H9 (cell line): ENCODE data around the gene CELF4. TPM values are rescaled to one million over a fixed set of nuclear protein-coding genes. Genes with fewer than 3 reads are reported as not detected.

Source experiments
- DNase-seq: peaks from one replicate; pipeline ENCODE4 v3.0.0-alpha.2; 2017
- H2AFZ ChIP-seq: one replicate; pipeline ENCODE4 v1.6.1; 2013; ENCODE audit warnings: mild to moderate bottlenecking, low read length, control low read depth, moderate library complexity
- H2AK5ac ChIP-seq: 2 replicates; pipeline ENCODE4 v1.6.1; 2013; ENCODE audit warnings: low read length, control low read depth, mixed read lengths; ENCODE audit not compliant: insufficient read length
- H2BK120ac ChIP-seq: one replicate; pipeline ENCODE4 v1.6.1; 2013; ENCODE audit warnings: low read depth, mild to moderate bottlenecking, low read length, control low read depth, inconsistent platforms; ENCODE audit not compliant: poor library complexity, severe bottlenecking
- H2BK12ac ChIP-seq: 2 replicates; pipeline ENCODE4 v1.6.1; 2013; ENCODE audit warnings: low read length, control low read depth, mixed read lengths, low read depth; ENCODE audit not compliant: insufficient read length
- H2BK15ac ChIP-seq: 2 replicates; pipeline ENCODE4 v1.6.1; 2013; ENCODE audit warnings: low read depth, low read length, control low read depth
- H2BK20ac ChIP-seq: one replicate; pipeline ENCODE4 v1.6.1; 2013; ENCODE audit warnings: low read depth, mild to moderate bottlenecking, low read length, control low read depth, inconsistent platforms; ENCODE audit not compliant: poor library complexity, severe bottlenecking
- H2BK5ac ChIP-seq: 2 replicates; pipeline ENCODE4 v1.6.1; 2013; ENCODE audit warnings: low read length, control low read depth, mixed read lengths; ENCODE audit not compliant: insufficient read length
- H3K14ac ChIP-seq: 2 replicates; pipeline ENCODE4 v1.6.1; 2013; ENCODE audit warnings: low read length, control low read depth; ENCODE audit not compliant: insufficient read depth
- H3K18ac ChIP-seq: 2 replicates; pipeline ENCODE4 v1.6.1; 2013; ENCODE audit warnings: low read depth, mild to moderate bottlenecking, mixed read lengths, low read length, control low read depth; ENCODE audit not compliant: insufficient read length
- H3K23ac ChIP-seq: 2 replicates; pipeline ENCODE4 v1.6.1; 2013; ENCODE audit warnings: low read length, control low read depth, mixed read lengths, low read depth; ENCODE audit not compliant: insufficient read length
- H3K23me2 ChIP-seq: 2 replicates; pipeline ENCODE4 v1.6.1; 2013; ENCODE audit warnings: low read depth, mild to moderate bottlenecking, mixed read lengths, low read length, control low read depth; ENCODE audit not compliant: insufficient read length, poor library complexity, severe bottlenecking
- H3K27ac ChIP-seq: 2 replicates; pipeline ENCODE4 v1.5.1; 2013; ENCODE audit warnings: low read length, control low read depth, mixed read lengths, low read depth; ENCODE audit not compliant: insufficient read length
- H3K27me3 ChIP-seq: 2 replicates; pipeline ENCODE4 v1.6.1; 2013; ENCODE audit warnings: low read length, control low read depth, inconsistent platforms; ENCODE audit not compliant: insufficient read depth
- H3K4ac ChIP-seq: 2 replicates; pipeline ENCODE4 v1.6.1; 2013; ENCODE audit warnings: low read depth, mild to moderate bottlenecking, control low read depth, inconsistent platforms, low read length, moderate library complexity
- H3K4me1 ChIP-seq: 2 replicates; pipeline ENCODE4 v1.6.1; 2013; ENCODE audit warnings: low read length, control low read depth, inconsistent platforms; ENCODE audit not compliant: insufficient read depth
- H3K4me2 ChIP-seq: 2 replicates; pipeline ENCODE4 v1.6.1; 2013; ENCODE audit warnings: low read length, control low read depth, mixed read lengths; ENCODE audit not compliant: insufficient read length, insufficient read depth
- H3K56ac ChIP-seq: 2 replicates; pipeline ENCODE4 v1.6.1; 2013; ENCODE audit warnings: low read depth, mild to moderate bottlenecking, mixed read lengths, low read length, control low read depth; ENCODE audit not compliant: insufficient read length
- H3K79me1 ChIP-seq: 2 replicates; pipeline ENCODE4 v1.6.1; 2013; ENCODE audit warnings: low read depth, mild to moderate bottlenecking, moderate library complexity, low read length, control low read depth, inconsistent platforms; ENCODE audit not compliant: insufficient read depth, poor library complexity, severe bottlenecking
- H3K79me2 ChIP-seq: 2 replicates; pipeline ENCODE4 v1.6.1; 2013; ENCODE audit warnings: low read length, control low read depth, inconsistent platforms; ENCODE audit not compliant: insufficient read depth
- H3K9ac ChIP-seq: 2 replicates; pipeline ENCODE4 v1.6.1; 2013; ENCODE audit warnings: low read length, control low read depth, mixed read lengths; ENCODE audit not compliant: insufficient read length; ENCODE audit errors: extremely low read depth
- H3K9me3 ChIP-seq: one replicate; pipeline ENCODE4 v1.6.1; 2013; ENCODE audit warnings: low read depth, low read length, inconsistent platforms; ENCODE audit not compliant: control insufficient read depth
- H3T11ph ChIP-seq: one replicate; pipeline ENCODE4 v1.6.1; 2013; ENCODE audit warnings: mild to moderate bottlenecking, low read length, control low read depth, inconsistent platforms
- H4K20me1 ChIP-seq: one replicate; pipeline ENCODE4 v1.6.1; 2013; ENCODE audit not compliant: control insufficient read depth, insufficient read length, insufficient read depth
- H4K5ac ChIP-seq: 2 replicates; pipeline ENCODE4 v1.6.1; 2013; ENCODE audit warnings: low read depth, mild to moderate bottlenecking, mixed read lengths, low read length, control low read depth; ENCODE audit not compliant: insufficient read length
- H4K8ac ChIP-seq: replicated peaks from 2 replicates; pipeline ENCODE4 v1.6.1; 2013; ENCODE audit warnings: low read length, control low read depth, mixed read lengths, low read depth; ENCODE audit not compliant: insufficient read length
- H4K91ac ChIP-seq: 2 replicates; pipeline ENCODE4 v1.6.1; 2013; ENCODE audit warnings: low read depth, mild to moderate bottlenecking, moderate library complexity, mixed read lengths, low read length, control low read depth; ENCODE audit not compliant: insufficient read length
- H3K27ac Mint-ChIP-seq, 3 experiments: 2 replicates in 2 of 3; 3 replicates in 1 of 3; pipeline ENCODE4 v1.8.0; 2020 to 2021; ENCODE audit warnings: mixed read lengths in 3 of 3, mild to moderate bottlenecking in 1 of 3, moderate library complexity in 1 of 3
- H3K27me3 Mint-ChIP-seq: 2 replicates; pipeline ENCODE4 v1.8.0; 2021; ENCODE audit warnings: low read depth, mild to moderate bottlenecking, moderate library complexity, mixed read lengths
- H3K36me3 Mint-ChIP-seq, 3 experiments: 2 replicates in 2 of 3; 3 replicates in 1 of 3; pipeline ENCODE4 v1.8.0; 2020 to 2021; ENCODE audit warnings: low read depth in 3 of 3, mixed read lengths in 3 of 3; ENCODE audit not compliant: insufficient read depth in 1 of 3
- H3K4me1 Mint-ChIP-seq, 2 experiments: 2 replicates each; pipeline ENCODE4 v1.8.0; 2020; ENCODE audit warnings: mixed read lengths in 2 of 2
- H3K4me3 Mint-ChIP-seq, 2 experiments: 2 replicates in 1 of 2; 3 replicates in 1 of 2; pipeline ENCODE4 v1.8.0; 2020 to 2021; ENCODE audit warnings: mild to moderate bottlenecking in 2 of 2, mixed read lengths in 2 of 2, moderate library complexity in 1 of 2
- H3K9me3 Mint-ChIP-seq, 2 experiments: 2 replicates in 1 of 2; 3 replicates in 1 of 2; pipeline ENCODE4 v1.8.0; 2020; ENCODE audit warnings: mild to moderate bottlenecking in 2 of 2, mixed read lengths in 2 of 2, moderate library complexity in 1 of 2
- WGBS: extraction: QIAGEN DNeasy Blood & Tissue Kit; methylation state at CpG from one replicate; pipeline ENCODE4 v1.1.7; 2013; ENCODE audit warnings: missing lambda C conversion rate, low lambda C conversion rate, mixed read lengths; ENCODE audit not compliant: insufficient read length; ENCODE audit errors: extremely low coverage; 5-methylcytosine and 5-hydroxymethylcytosine counted together
- total RNA-seq: library from RNA; stranded (reverse); gene quantifications from 2 replicates; pipeline ENCODE4 v1.2.1, GENCODE V29; 2021
- TF ChIP-seq, protein P1 (sequence below): fragments of 200-600 bp; sonication (generic); conservative IDR thresholded peaks from 3 replicates; pipeline ENCODE4 v1.8.0; 2021; ENCODE audit warnings: antibody characterized with exemption, mild to moderate bottlenecking

The CELF4 gene
- total RNA-seq, 1 experiment from 2014 or later: 1.1 TPM

DNA sequence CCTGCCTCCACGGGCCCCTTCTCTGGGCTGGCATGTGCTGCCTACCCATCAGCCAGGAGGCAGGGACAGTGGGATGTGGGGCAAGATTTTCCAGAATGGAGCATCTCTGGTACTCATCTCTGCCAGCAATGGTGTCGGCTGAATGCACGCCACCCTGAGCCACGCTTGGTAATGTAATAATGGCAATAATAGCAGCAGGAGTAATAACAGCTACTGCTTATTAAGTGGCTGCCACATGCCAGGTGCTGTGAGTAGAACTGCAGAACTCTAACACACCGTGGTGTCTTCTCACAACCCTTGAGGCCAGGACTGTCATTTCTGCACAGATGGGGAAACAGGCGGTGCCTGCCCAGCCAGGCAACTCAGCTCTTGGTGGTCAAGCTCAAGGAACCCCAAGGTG lies 113.6 kb downstream of the CELF4 start:
- Histone ChIP-seq H2BK20ac (no peak overlapping the region), H3K79me2 (no peaks in the 10 kb centered on the region), H2BK12ac (no peak overlapping the region), H4K5ac (no peak overlapping the region), H3K9me3 (no peaks in the 10 kb centered on the region), H4K20me1 (no peaks in the 10 kb centered on the region), H2BK15ac (no peak overlapping the region), H3K4me1 (peaks cover 5% of the 10 kb centered on the region; the same call in 1 of the 2 replicates), H3K14ac (no peak overlapping the region), H3K23ac (no peak overlapping the region), H3K27me3 (no peaks in the 10 kb centered on the region), H2BK120ac (no peak overlapping the region), H2AFZ (no peak overlapping the region), H3K56ac (no peak overlapping the region), H3T11ph (no peak overlapping the region), H4K91ac (no peak overlapping the region), H2AK5ac (no peak overlapping the region), H3K18ac (no peak overlapping the region), H3K23me2 (no peaks in the 10 kb centered on the region), H4K8ac (no peak overlapping the region), H3K27ac (no peak overlapping the region), H3K79me1 (no peaks in the 10 kb centered on the region), H3K4ac (no peak overlapping the region), H3K9ac (no peak overlapping the region), H3K4me2 (no peak overlapping the region), H2BK5ac (no peak overlapping the region)
- Mint-ChIP-seq H3K36me3 (no peaks in the 10 kb centered on the region), H3K4me3 (no peak overlapping the region), H3K27me3 (peaks cover 4% of the 10 kb centered on the region), H3K4me1 (peaks cover 26 to 49% of the 10 kb centered on the region in 2 experiments), H3K9me3 (peaks cover 0 to 3% of the 10 kb centered on the region in 2 experiments; a peak in 3 of 5 replicates), H3K27ac (no peak overlapping the region)
- WGBS: no CpG with 5 or more reads among the region's 6 CpGs
- no peak for DNase-seq
- TF ChIP-seq, protein P1, sequence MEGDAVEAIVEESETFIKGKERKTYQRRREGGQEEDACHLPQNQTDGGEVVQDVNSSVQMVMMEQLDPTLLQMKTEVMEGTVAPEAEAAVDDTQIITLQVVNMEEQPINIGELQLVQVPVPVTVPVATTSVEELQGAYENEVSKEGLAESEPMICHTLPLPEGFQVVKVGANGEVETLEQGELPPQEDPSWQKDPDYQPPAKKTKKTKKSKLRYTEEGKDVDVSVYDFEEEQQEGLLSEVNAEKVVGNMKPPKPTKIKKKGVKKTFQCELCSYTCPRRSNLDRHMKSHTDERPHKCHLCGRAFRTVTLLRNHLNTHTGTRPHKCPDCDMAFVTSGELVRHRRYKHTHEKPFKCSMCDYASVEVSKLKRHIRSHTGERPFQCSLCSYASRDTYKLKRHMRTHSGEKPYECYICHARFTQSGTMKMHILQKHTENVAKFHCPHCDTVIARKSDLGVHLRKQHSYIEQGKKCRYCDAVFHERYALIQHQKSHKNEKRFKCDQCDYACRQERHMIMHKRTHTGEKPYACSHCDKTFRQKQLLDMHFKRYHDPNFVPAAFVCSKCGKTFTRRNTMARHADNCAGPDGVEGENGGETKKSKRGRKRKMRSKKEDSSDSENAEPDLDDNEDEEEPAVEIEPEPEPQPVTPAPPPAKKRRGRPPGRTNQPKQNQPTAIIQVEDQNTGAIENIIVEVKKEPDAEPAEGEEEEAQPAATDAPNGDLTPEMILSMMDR: no peak
